T-helper 22 cell (primary cell): ENCODE results near the gene PCDHGB4.
"Not testable (repeated sequence)": the region's sequence is repeated elsewhere in the genome, so short reads cannot be mapped to it uniquely, and the experiment has no call there.

ENCODE experiments used
- DNase-seq: peaks from one replicate; pipeline ENCODE4 v3.0.0-alpha.2; 2020; ENCODE audit warnings: low read depth

The PCDHGB4 gene

GRCh38 chr5:141430332-141431113, 43.0 kb downstream of the PCDHGB4 start, which contains the start of gene PCDHGA12:
PCDHGA12 (plus strand) TSS chr5:141430507; CDS start chr5:141430760, 253 bp downstream.
- DNase-seq: no peak

GRCh38 chr5:141431286-141431685, 43.8 kb downstream of the PCDHGB4 start:
- no peak for DNase-seq

- DNase-seq: not testable (repeated sequence)
These were observed 44.8 kb downstream of the PCDHGB4 start for GRCh38 chr5:141432308-141432707.

GRCh38 chr5:141432726-141433125, 45.2 kb downstream of the PCDHGB4 start:
- DNase-seq: not testable (repeated sequence)

- DNase-seq: no peak
These were observed 46.5 kb downstream of the PCDHGB4 start for GRCh38 chr5:141434006-141434405.

- no peak for DNase-seq
These were observed 49.7 kb downstream of the PCDHGB4 start for GRCh38 chr5:141437221-141437620.

- DNase-seq: no peak
These were observed 52.1 kb downstream of the PCDHGB4 start for GRCh38 chr5:141439411-141440141.
